HCT116 (cell line): Measurements from ENCODE around the gene PNLDC1.

Source experiments
- EGR1 ChIP-seq: IDR thresholded peaks from 2 replicates; pipeline ENCODE4 v1.6.1; 2012; ENCODE audit warnings: low read depth
- ELF1 ChIP-seq: IDR thresholded peaks from 2 replicates; pipeline ENCODE4 v1.6.1; 2012; ENCODE audit warnings: low read depth, borderline replicate concordance
- EZH2 ChIP-seq: fragments of 200-600 bp; sonication (generic); IDR thresholded peaks from 2 replicates; pipeline ENCODE4 v1.6.1; 2017; ENCODE audit warnings: antibody characterized with exemption, mixed run types
- EZH2phosphoT487 ChIP-seq: fragments of 200-600 bp; IDR thresholded peaks from 2 replicates; pipeline ENCODE4 v1.6.1; 2018; ENCODE audit warnings: antibody characterized with exemption, borderline replicate concordance
- MAX ChIP-seq: IDR thresholded peaks from 2 replicates; pipeline ENCODE4 v1.6.1; 2012
- POLR2A ChIP-seq: IDR thresholded peaks from 2 replicates; pipeline ENCODE4 v1.7.0; 2011; ENCODE audit warnings: borderline replicate concordance; ENCODE audit not compliant: insufficient read depth, insufficient read length; ENCODE audit errors: extremely low read depth
- POLR2AphosphoS5 ChIP-seq: IDR thresholded peaks from 2 replicates; pipeline ENCODE4 v1.6.1; 2011; ENCODE audit warnings: mild to moderate bottlenecking, low read depth, low read length, moderate library complexity
- TCF7L2 ChIP-seq: IDR thresholded peaks from 2 replicates; pipeline ENCODE4 v1.7.0; 2011; ENCODE audit warnings: borderline replicate concordance, inconsistent platforms; ENCODE audit not compliant: insufficient read depth, insufficient read length; ENCODE audit errors: extremely low read depth
- YY1 ChIP-seq: IDR thresholded peaks from 2 replicates; pipeline ENCODE4 v1.6.1; 2011; ENCODE audit warnings: low read length, low read depth, moderate library complexity, mild to moderate bottlenecking; ENCODE audit not compliant: insufficient replicate concordance; ENCODE audit errors: extremely low read depth
- ZFX ChIP-seq: fragments of 450-650 bp; IDR thresholded peaks from 2 replicates; pipeline ENCODE4 v1.6.1; 2017
- TF ChIP-seq, protein P1 (sequence below), 3 experiments: fragments of 200-600 bp in 1 of 3; sonication (generic) in 1 of 3; IDR thresholded peaks in 2 of 3; conservative IDR thresholded peaks in 1 of 3; 2 replicates each; pipeline ENCODE4 v1.5.1; 2012 to 2017; ENCODE audit warnings: low read depth in 2 of 3, low read length in 2 of 3, antibody characterized with exemption in 1 of 3, borderline replicate concordance in 1 of 3, control low read depth in 1 of 3, mild to moderate bottlenecking in 1 of 3, mixed read lengths in 1 of 3, mixed run types in 1 of 3, moderate library complexity in 1 of 3; ENCODE audit not compliant: insufficient read depth in 1 of 3

DNA sequence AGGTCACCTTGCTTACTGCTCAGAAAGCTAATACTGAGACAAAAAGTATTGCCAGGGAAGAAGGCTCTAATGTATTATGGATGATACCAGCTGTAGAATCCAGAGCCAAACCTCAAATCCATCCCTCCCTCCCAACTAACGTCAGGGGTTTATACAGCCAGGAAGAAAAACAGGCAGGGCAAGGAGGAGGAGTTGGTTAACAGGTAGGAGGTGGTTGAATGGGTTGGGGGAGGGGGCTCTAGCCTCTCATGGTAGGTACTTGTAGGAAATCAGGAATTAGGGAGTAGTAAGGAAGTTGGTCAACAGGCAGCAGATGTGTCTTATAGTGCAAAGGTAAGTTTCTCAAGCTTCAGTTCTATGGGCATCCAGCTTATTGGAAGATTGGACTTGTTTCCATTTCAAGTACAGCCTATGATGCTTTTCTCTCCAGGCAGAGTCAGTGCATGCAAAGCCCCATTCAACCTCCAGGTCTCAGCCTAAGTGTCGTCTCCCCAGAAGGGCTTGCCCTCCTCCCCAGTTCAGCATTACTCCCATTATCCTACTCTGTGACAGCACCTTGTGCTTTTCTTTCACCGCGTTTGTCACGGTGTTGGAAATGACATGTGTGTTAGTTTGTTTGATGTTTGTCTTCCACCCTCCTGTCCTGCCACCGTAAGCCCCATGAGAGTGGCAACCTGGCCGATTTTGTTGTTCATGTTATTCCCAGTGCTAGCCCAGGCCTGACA, 38.1 kb downstream of the PNLDC1 start:
- TF ChIP-seq, protein P1, sequence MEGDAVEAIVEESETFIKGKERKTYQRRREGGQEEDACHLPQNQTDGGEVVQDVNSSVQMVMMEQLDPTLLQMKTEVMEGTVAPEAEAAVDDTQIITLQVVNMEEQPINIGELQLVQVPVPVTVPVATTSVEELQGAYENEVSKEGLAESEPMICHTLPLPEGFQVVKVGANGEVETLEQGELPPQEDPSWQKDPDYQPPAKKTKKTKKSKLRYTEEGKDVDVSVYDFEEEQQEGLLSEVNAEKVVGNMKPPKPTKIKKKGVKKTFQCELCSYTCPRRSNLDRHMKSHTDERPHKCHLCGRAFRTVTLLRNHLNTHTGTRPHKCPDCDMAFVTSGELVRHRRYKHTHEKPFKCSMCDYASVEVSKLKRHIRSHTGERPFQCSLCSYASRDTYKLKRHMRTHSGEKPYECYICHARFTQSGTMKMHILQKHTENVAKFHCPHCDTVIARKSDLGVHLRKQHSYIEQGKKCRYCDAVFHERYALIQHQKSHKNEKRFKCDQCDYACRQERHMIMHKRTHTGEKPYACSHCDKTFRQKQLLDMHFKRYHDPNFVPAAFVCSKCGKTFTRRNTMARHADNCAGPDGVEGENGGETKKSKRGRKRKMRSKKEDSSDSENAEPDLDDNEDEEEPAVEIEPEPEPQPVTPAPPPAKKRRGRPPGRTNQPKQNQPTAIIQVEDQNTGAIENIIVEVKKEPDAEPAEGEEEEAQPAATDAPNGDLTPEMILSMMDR (IDR thresholded peaks at IDR 0.05 in 2 of 3, conservative IDR thresholded peaks at IDR 0.05 in 1 of 3; ENCODE audit: borderline replicate concordance in 1 of 3, insufficient read depth in 1 of 3, low read depth in 2 of 3, low read length in 2 of 3), result no peak
- TF ChIP-seq EZH2 (no peak), ELF1 (no peak), YY1 (no peak), ZFX (no peak), POLR2A (no peak), POLR2AphosphoS5 (no peak), MAX (no peak), TCF7L2 (no peak), EGR1 (no peak), EZH2phosphoT487 (no peak)
